HCT116 (cell line): Measurements from ENCODE around the gene ISOC2. TPM values are rescaled to one million over a fixed set of nuclear protein-coding genes. Genes with fewer than 3 reads are reported as not detected.

Experiments
- ATAC-seq: fragments of 200-7000 bp; cut with Tn5 transposase; 2 replicates; pipeline ENCODE4 v1.9.1; 2020; ENCODE audit warnings: mild to moderate bottlenecking, moderate library complexity
- BruUV-seq: library from RNA; stranded (reverse); fragments of 400-500 nt; replicated peaks from 2 replicates; lab custom pipeline; 2021; lab: Mats Ljungman, UMichigan
- CTCF ChIA-PET: fragments of 300-600 bp; sonication (Branson Sonifier 250); formaldehyde crosslinking; loops from one replicate; lab custom pipeline; 2021; ENCODE audit warnings: antibody characterized with exemption; lab: Charles Lee
- POLR2A ChIA-PET: fragments of 300-600, 350-600 bp; sonication (Branson Sonifier 250); formaldehyde crosslinking; loops from one replicate; lab custom pipeline; 2021; ENCODE audit warnings: antibody characterized with exemption; lab: Charles Lee
- RAD21 ChIA-PET, 2 experiments: fragments of 300-600 bp; sonication (Branson Sonifier 250); formaldehyde crosslinking; loops; one replicate each; lab custom pipeline; 2023; ENCODE audit warnings: low total read pairs in 2 of 2; ENCODE audit not compliant: uncharacterized antibody in 2 of 2, unreplicated experiment in 2 of 2, low non-redundant PET in 1 of 2; lab: Charles Lee
- DNase-seq: peaks from one replicate; pipeline ENCODE4 v3.0.0-alpha.2; 2010; ENCODE audit warnings: low read depth, low spot score
- H2AFZ ChIP-seq: fragments of 200-600 bp; shearing (Covaris generic), sonication (generic); 2 replicates; pipeline ENCODE4 v1.6.1; 2017; ENCODE audit warnings: low read depth, mixed run types, mixed read lengths, antibody characterized with exemption, low read length; ENCODE audit not compliant: poor library complexity, severe bottlenecking
- H3K27ac ChIP-seq: 2 replicates; pipeline ENCODE4 v1.5.1; 2012; ENCODE audit warnings: low read depth, low read length
- H3K27me3 ChIP-seq: fragments of 200-600 bp; sonication (generic); 2 replicates; pipeline ENCODE4 v1.6.1; 2016; ENCODE audit warnings: mixed run types, low read length, mixed read lengths; ENCODE audit not compliant: insufficient read depth
- H3K36me3 ChIP-seq, 2 experiments: fragments of 200-500 bp in 1 of 2; fragments of 200-600 bp in 1 of 2; sonication (Bioruptor generic) in 1 of 2; sonication (generic) in 1 of 2; 2 replicates each; pipeline versions ENCODE4 v1.5.1 to v1.6.1; 2014 to 2016; ENCODE audit warnings: low read length in 2 of 2, inconsistent platforms in 1 of 2, mixed read lengths in 1 of 2, mixed run types in 1 of 2; ENCODE audit not compliant: insufficient read depth in 2 of 2, control insufficient read depth in 1 of 2
- H3K4me1 ChIP-seq, 2 experiments: fragments of 200-600 bp in 1 of 2; sonication (generic) in 1 of 2; 2 replicates each; pipeline versions ENCODE4 v1.5.1 to v1.6.1; 2012 to 2017; ENCODE audit warnings: low read length in 2 of 2, inconsistent platforms in 1 of 2, mild to moderate bottlenecking in 1 of 2, mixed read lengths in 1 of 2, mixed run types in 1 of 2, moderate library complexity in 1 of 2; ENCODE audit not compliant: insufficient read depth in 2 of 2, control insufficient read depth in 1 of 2
- H3K4me2 ChIP-seq: fragments of 200-600 bp; sonication (generic); 2 replicates; pipeline ENCODE4 v1.6.1; 2017; ENCODE audit warnings: mixed run types, low read length, mixed read lengths
- H3K4me3 ChIP-seq, 2 experiments: fragments of 200-600 bp in 1 of 2; sonication (generic) in 1 of 2; replicated peaks in 1 of 2; 2 replicates each; pipeline ENCODE4 v1.5.1; 2011 to 2016; ENCODE audit warnings: low read length in 2 of 2, control low read depth in 1 of 2, low read depth in 1 of 2, mild to moderate bottlenecking in 1 of 2, mixed read lengths in 1 of 2, mixed run types in 1 of 2
- H3K79me2 ChIP-seq: fragments of 200-600 bp; sonication (generic); 2 replicates; pipeline ENCODE4 v1.6.1; 2017; ENCODE audit warnings: mild to moderate bottlenecking, mixed run types, low read length, moderate library complexity, mixed read lengths; ENCODE audit not compliant: insufficient read depth
- H3K9ac ChIP-seq: fragments of 200-600 bp; sonication (generic); 2 replicates; pipeline ENCODE4 v1.6.1; 2016; ENCODE audit warnings: low read length, mixed read lengths
- H3K9me2 ChIP-seq: fragments of 200-600 bp; sonication (generic), shearing (Covaris generic); 2 replicates; pipeline ENCODE4 v1.6.1; 2017; ENCODE audit warnings: mixed run types, mild to moderate bottlenecking, moderate library complexity; ENCODE audit not compliant: insufficient read depth
- H3K9me3 ChIP-seq, 2 experiments: fragments of 200-500 bp in 1 of 2; fragments of 200-600 bp in 1 of 2; sonication (Bioruptor generic) in 1 of 2; sonication (generic) in 1 of 2; 2 replicates each; pipeline ENCODE4 v1.6.1; 2014 to 2017; ENCODE audit warnings: low read length in 2 of 2, mixed read lengths in 2 of 2, inconsistent platforms in 1 of 2, low read depth in 1 of 2, mild to moderate bottlenecking in 1 of 2, mixed run types in 1 of 2, moderate library complexity in 1 of 2; ENCODE audit not compliant: control insufficient read depth in 1 of 2, insufficient read depth in 1 of 2
- H4K20me1 ChIP-seq: fragments of 200-600 bp; sonication (generic), shearing (Covaris generic); 2 replicates; pipeline ENCODE4 v1.6.1; 2017; ENCODE audit warnings: mixed run types, mild to moderate bottlenecking, moderate library complexity; ENCODE audit not compliant: insufficient read depth
- ATF3 ChIP-seq: IDR thresholded peaks from 2 replicates; pipeline ENCODE4 v1.6.1; 2012
- CBX3 ChIP-seq: IDR thresholded peaks from 2 replicates; pipeline ENCODE4 v1.6.1; 2012; ENCODE audit warnings: low read depth
- EGR1 ChIP-seq: IDR thresholded peaks from 2 replicates; pipeline ENCODE4 v1.6.1; 2012; ENCODE audit warnings: low read depth
- ELF1 ChIP-seq: IDR thresholded peaks from 2 replicates; pipeline ENCODE4 v1.6.1; 2012; ENCODE audit warnings: low read depth, borderline replicate concordance
- FOSL1 ChIP-seq: IDR thresholded peaks from 2 replicates; pipeline ENCODE4 v1.6.1; 2012; ENCODE audit warnings: low read depth
- JUND ChIP-seq: IDR thresholded peaks from 2 replicates; pipeline ENCODE4 v1.6.1; 2012
- POLR2A ChIP-seq: IDR thresholded peaks from 2 replicates; pipeline ENCODE4 v1.7.0; 2011; ENCODE audit warnings: borderline replicate concordance; ENCODE audit not compliant: insufficient read depth, insufficient read length; ENCODE audit errors: extremely low read depth
- POLR2AphosphoS5 ChIP-seq: IDR thresholded peaks from 2 replicates; pipeline ENCODE4 v1.6.1; 2011; ENCODE audit warnings: mild to moderate bottlenecking, low read depth, low read length, moderate library complexity
- RAD21 ChIP-seq: IDR thresholded peaks from 2 replicates; pipeline ENCODE4 v1.6.1; 2012; ENCODE audit warnings: low read depth, mild to moderate bottlenecking
- SIN3A ChIP-seq: IDR thresholded peaks from 2 replicates; pipeline ENCODE4 v1.6.1; 2012; ENCODE audit warnings: low read depth
- SP1 ChIP-seq: IDR thresholded peaks from 2 replicates; pipeline ENCODE4 v1.6.1; 2012; ENCODE audit warnings: low read depth
- SRF ChIP-seq: IDR thresholded peaks from 2 replicates; pipeline ENCODE4 v1.6.1; 2012; ENCODE audit warnings: low read depth
- TCF7L2 ChIP-seq: IDR thresholded peaks from 2 replicates; pipeline ENCODE4 v1.7.0; 2011; ENCODE audit warnings: borderline replicate concordance, inconsistent platforms; ENCODE audit not compliant: insufficient read depth, insufficient read length; ENCODE audit errors: extremely low read depth
- YY1 ChIP-seq: IDR thresholded peaks from 2 replicates; pipeline ENCODE4 v1.6.1; 2011; ENCODE audit warnings: low read length, low read depth, moderate library complexity, mild to moderate bottlenecking; ENCODE audit not compliant: insufficient replicate concordance; ENCODE audit errors: extremely low read depth
- intact Hi-C: fragments of 100-400 bp; cut with micrococcal nuclease; formaldehyde crosslinking; loops from 2 replicates; pipeline ENCODE4 v1.10.0; 2022
- total RNA-seq: library from RNA; stranded (reverse); gene quantifications from one replicate; pipeline ENCODE4 v1.2.1, GENCODE V29; 2021; ENCODE audit not compliant: unreplicated experiment
- TF ChIP-seq, protein P1 (sequence below): IDR thresholded peaks from 2 replicates; pipeline ENCODE4 v1.6.1; 2012
- TF ChIP-seq, protein P2 (sequence below): IDR thresholded peaks from 2 replicates; pipeline ENCODE4 v1.6.1; 2012; ENCODE audit warnings: low read depth
- TF ChIP-seq, protein P3 (sequence below): IDR thresholded peaks from 2 replicates; pipeline ENCODE4 v1.6.1; 2011; ENCODE audit warnings: mild to moderate bottlenecking, low read length, moderate library complexity; ENCODE audit not compliant: insufficient replicate concordance; ENCODE audit errors: extremely low read depth

ISOC2 gene
- total RNA-seq, 1 experiment from 2014 or later, result 56.8 TPM

DNA sequence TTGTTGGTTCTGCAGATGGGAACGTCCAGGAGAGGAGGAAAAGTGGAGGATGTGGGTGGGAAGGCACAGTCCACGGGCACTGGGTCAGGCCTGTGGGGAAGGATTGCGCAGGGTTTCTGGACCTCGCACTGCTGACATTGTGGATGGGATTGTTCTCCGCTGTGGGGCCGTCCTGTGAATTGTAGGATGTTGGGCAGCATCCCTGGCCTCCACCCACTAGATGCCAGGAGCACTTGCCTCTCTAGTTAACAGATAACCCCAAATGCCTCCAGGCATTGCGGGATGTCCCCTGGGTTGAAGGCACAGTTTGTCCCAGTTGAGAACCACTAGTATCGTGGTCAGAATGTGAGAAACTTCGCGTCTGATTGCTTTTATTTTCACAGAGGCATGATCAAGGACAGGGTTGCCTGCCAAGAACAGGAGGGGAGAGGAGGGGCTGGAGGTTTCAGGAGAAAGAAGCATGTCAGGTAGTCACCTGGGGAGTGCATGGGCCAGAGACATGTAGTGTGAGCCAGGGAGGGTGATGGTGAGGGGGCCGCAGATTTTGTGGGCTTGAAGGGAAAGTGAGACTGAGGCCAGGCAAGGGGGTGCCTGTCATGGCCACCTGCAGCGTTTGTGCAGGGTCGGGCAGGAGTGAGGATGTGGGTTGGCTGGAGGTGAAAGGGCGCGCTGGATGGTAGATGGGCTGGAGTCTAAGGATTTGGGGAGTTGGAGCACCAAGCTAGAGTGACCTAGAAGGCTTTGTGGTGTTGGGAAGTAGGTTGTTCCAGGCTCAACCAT is 18.2 kb upstream of the ISOC2 start:
- Histone ChIP-seq H3K9me2 (no peaks in the 10 kb centered on the region), H4K20me1 (no peaks in the 10 kb centered on the region), H3K36me3 (no peaks in the 10 kb centered on the region), H3K9me3 (no peaks in the 10 kb centered on the region), H2AFZ (no peak overlapping the region), H3K27ac (no peak overlapping the region), H3K4me2 (no peak overlapping the region), H3K79me2 (peaks cover 19% of the 10 kb centered on the region), H3K4me3 (no peak overlapping the region), H3K4me1 (peaks cover 25 to 35% of the 10 kb centered on the region in 2 experiments), H3K9ac (no peak overlapping the region), H3K27me3 (no peaks in the 10 kb centered on the region)
- no peak for DNase-seq
- no TSS peak for BruUV-seq
- CTCF ChIA-PET, result interaction anchor here (1.5 kb wide), 1 partner anchor 24 kb away, joined by 3 read pairs; no protein-coding TSS in a partner anchor
- POLR2A ChIA-PET, result interaction anchor here (0.7 to 1.0 kb wide), 2 partner anchors 12 to 409 kb away, joined by 3 read pairs; no protein-coding TSS in a partner anchor
- TF ChIP-seq, protein P1, sequence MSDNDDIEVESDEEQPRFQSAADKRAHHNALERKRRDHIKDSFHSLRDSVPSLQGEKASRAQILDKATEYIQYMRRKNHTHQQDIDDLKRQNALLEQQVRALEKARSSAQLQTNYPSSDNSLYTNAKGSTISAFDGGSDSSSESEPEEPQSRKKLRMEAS, result no peak
- TF ChIP-seq ELF1, result no peak
- TF ChIP-seq SP1, result no peak
- TF ChIP-seq CBX3, result no peak
- no peak for TF ChIP-seq FOSL1
- TF ChIP-seq POLR2A, result no peak
- TF ChIP-seq RAD21, result no peak
- TF ChIP-seq SIN3A, result no peak
- no peak for TF ChIP-seq POLR2AphosphoS5
- no peak for TF ChIP-seq TCF7L2
- TF ChIP-seq EGR1, result no peak
- no peak for TF ChIP-seq YY1
- no peak for TF ChIP-seq SRF
- TF ChIP-seq ATF3, result no peak
- TF ChIP-seq, protein P2, sequence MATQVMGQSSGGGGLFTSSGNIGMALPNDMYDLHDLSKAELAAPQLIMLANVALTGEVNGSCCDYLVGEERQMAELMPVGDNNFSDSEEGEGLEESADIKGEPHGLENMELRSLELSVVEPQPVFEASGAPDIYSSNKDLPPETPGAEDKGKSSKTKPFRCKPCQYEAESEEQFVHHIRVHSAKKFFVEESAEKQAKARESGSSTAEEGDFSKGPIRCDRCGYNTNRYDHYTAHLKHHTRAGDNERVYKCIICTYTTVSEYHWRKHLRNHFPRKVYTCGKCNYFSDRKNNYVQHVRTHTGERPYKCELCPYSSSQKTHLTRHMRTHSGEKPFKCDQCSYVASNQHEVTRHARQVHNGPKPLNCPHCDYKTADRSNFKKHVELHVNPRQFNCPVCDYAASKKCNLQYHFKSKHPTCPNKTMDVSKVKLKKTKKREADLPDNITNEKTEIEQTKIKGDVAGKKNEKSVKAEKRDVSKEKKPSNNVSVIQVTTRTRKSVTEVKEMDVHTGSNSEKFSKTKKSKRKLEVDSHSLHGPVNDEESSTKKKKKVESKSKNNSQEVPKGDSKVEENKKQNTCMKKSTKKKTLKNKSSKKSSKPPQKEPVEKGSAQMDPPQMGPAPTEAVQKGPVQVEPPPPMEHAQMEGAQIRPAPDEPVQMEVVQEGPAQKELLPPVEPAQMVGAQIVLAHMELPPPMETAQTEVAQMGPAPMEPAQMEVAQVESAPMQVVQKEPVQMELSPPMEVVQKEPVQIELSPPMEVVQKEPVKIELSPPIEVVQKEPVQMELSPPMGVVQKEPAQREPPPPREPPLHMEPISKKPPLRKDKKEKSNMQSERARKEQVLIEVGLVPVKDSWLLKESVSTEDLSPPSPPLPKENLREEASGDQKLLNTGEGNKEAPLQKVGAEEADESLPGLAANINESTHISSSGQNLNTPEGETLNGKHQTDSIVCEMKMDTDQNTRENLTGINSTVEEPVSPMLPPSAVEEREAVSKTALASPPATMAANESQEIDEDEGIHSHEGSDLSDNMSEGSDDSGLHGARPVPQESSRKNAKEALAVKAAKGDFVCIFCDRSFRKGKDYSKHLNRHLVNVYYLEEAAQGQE, result no peak
- TF ChIP-seq JUND, result no peak
- TF ChIP-seq, protein P3, sequence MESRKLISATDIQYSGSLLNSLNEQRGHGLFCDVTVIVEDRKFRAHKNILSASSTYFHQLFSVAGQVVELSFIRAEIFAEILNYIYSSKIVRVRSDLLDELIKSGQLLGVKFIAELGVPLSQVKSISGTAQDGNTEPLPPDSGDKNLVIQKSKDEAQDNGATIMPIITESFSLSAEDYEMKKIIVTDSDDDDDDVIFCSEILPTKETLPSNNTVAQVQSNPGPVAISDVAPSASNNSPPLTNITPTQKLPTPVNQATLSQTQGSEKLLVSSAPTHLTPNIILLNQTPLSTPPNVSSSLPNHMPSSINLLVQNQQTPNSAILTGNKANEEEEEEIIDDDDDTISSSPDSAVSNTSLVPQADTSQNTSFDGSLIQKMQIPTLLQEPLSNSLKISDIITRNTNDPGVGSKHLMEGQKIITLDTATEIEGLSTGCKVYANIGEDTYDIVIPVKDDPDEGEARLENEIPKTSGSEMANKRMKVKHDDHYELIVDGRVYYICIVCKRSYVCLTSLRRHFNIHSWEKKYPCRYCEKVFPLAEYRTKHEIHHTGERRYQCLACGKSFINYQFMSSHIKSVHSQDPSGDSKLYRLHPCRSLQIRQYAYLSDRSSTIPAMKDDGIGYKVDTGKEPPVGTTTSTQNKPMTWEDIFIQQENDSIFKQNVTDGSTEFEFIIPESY, result no peak
- no peak for ATAC-seq
- intact Hi-C loops, result no loop called here
- RAD21 ChIA-PET, result no interaction called here
